ENCODE measurements around the gene CCR5.

Gene CCR5

DNA sequence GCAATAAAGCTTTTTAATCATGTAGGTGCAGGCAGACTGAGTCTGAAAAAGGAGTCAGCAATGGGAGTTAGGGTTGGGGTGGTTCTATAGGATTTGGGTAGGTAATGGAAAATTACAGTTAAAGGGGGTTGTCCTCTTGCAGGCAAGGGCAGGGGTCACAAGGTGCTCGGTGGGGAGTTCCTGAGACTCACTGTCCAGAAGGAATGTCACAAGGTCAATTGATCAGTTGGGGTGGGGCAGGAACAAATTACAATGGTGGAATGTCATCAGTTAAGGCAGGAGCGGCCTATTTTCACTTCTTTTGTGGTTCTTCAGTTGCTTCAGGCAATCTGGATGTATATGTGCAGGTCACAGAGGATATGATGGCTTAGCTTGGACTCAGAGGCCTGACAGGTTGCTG lies 22.3 kb downstream of the CCR5 start:
- no CpG with 5 or more reads among the region's 2 CpGs for WGBS (ENCODE audit: extremely low coverage, insufficient coverage, low lambda C conversion rate)
- no peak overlapping the region for H2BK15ac ChIP-seq (replicated peaks; ENCODE audit: low read depth)
- peaks cover 3% of the 10 kb centered on the region for H3K4me1 ChIP-seq (ENCODE audit: control insufficient read depth, low read depth, low read length)
- no peaks in the 10 kb centered on the region for H3K27me3 ChIP-seq (ENCODE audit: insufficient read depth, low read length, poor library complexity)
- H3K4me2 ChIP-seq (ENCODE audit: low read length) = no peak overlapping the region
- H2AK5ac ChIP-seq (ENCODE audit: low read length) = no peak overlapping the region
- no peak overlapping the region for H3K23ac ChIP-seq (ENCODE audit: low read length)
- H3K4me3 ChIP-seq (ENCODE audit: low read length) = no peak overlapping the region
- H3K79me2 ChIP-seq (ENCODE audit: control insufficient read depth, insufficient read depth, low read length) = no peaks in the 10 kb centered on the region
- H2BK5ac ChIP-seq (ENCODE audit: low read length) = no peak overlapping the region
- H4K8ac ChIP-seq (ENCODE audit: low read depth, low read length) = no peak overlapping the region
- H2BK120ac ChIP-seq (ENCODE audit: low read depth, low read length) = no peak overlapping the region
- no peaks in the 10 kb centered on the region for H3K36me3 ChIP-seq (ENCODE audit: control insufficient read depth, insufficient read depth, low read length)
- no peak overlapping the region for H4K5ac ChIP-seq (ENCODE audit: low read length)
- no peak overlapping the region for H3K27ac ChIP-seq (ENCODE audit: low read depth, low read length)
- no peak overlapping the region for H3K4ac ChIP-seq (ENCODE audit: low read depth, low read length)
- no peak overlapping the region for H3K56ac ChIP-seq (ENCODE audit: low read length)
- no peak overlapping the region for H3K9ac ChIP-seq (ENCODE audit: low read length)
- peak; percentile 76 for DNase-seq
- H3K79me1 ChIP-seq (ENCODE audit: low read length) = no peaks in the 10 kb centered on the region
- no peak overlapping the region for H3K18ac ChIP-seq (ENCODE audit: low read length)

DNA sequence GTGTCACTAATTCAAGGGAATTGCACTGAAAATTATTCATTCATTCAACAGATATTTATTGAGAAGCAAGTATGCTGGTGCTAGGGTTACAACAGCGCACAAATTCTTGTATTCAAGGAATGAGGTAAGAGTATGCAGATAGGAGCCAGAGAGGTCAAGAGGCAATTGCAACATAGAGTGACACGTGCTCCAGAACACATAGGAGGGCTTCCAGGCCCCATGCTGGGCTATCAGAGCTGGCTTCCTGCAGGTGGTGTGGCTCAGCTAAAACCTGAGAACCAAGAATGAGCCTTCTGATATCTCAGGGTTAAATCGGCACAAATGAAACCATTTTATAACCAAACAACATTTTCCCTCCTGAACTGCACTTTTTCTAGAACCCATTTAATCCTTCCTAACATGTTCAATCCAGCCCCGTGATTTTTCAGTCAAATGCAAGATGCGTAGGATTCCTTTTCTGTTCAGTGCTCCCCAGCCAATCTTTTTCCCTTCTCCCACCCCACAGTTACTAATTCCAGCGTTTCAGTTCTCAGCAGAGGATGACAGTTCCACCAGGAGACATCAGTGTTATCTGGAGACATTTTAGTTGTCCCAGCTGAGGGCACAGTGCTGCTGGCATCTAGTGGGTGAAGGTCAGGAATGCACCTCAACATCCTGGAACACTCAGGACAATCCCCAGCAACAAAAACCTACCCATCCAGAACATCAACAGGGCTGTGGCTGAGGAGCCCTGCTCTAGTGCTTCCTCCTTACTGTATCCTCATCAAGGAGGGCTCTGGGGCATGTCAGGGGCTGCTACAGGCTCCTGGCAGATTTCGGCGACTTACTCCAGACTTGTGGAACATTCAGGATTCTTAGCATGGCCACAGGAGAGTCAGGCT lies 23.0 kb downstream of the CCR5 start:
- no peak overlapping the region for H2BK15ac ChIP-seq (replicated peaks; ENCODE audit: low read depth)
- H3K4me3 ChIP-seq (ENCODE audit: low read length) = no peak overlapping the region
- WGBS (ENCODE audit: extremely low coverage, insufficient coverage, low lambda C conversion rate) = no CpG with 5 or more reads among the region's 8 CpGs
- H3K36me3 ChIP-seq (ENCODE audit: control insufficient read depth, insufficient read depth, low read length) = no peaks in the 10 kb centered on the region
- no peak overlapping the region for H3K9ac ChIP-seq (ENCODE audit: low read length)
- no peak overlapping the region for H4K8ac ChIP-seq (ENCODE audit: low read depth, low read length)
- peak overlapping the region; percentile 0 for H3K18ac ChIP-seq (ENCODE audit: low read length)
- H2BK120ac ChIP-seq (ENCODE audit: low read depth, low read length) = no peak overlapping the region
- H2AK5ac ChIP-seq (ENCODE audit: low read length) = no peak overlapping the region
- no peak overlapping the region for H4K5ac ChIP-seq (ENCODE audit: low read length)
- H3K4me2 ChIP-seq (ENCODE audit: low read length) = no peak overlapping the region
- no peak overlapping the region for H3K4ac ChIP-seq (ENCODE audit: low read depth, low read length)
- no peaks in the 10 kb centered on the region for H3K79me2 ChIP-seq (ENCODE audit: control insufficient read depth, insufficient read depth, low read length)
- H3K27ac ChIP-seq (ENCODE audit: low read depth, low read length) = no peak overlapping the region
- H3K4me1 ChIP-seq (ENCODE audit: control insufficient read depth, low read depth, low read length) = peaks cover 3% of the 10 kb centered on the region
- no peaks in the 10 kb centered on the region for H3K27me3 ChIP-seq (ENCODE audit: insufficient read depth, low read length, poor library complexity)
- peak; percentile 90 for DNase-seq
- no peaks in the 10 kb centered on the region for H3K79me1 ChIP-seq (ENCODE audit: low read length)
- H3K56ac ChIP-seq (ENCODE audit: low read length) = no peak overlapping the region
- H2BK5ac ChIP-seq (ENCODE audit: low read length) = peak overlapping the region; percentile 9
- H3K23ac ChIP-seq (ENCODE audit: low read length) = no peak overlapping the region

DNA sequence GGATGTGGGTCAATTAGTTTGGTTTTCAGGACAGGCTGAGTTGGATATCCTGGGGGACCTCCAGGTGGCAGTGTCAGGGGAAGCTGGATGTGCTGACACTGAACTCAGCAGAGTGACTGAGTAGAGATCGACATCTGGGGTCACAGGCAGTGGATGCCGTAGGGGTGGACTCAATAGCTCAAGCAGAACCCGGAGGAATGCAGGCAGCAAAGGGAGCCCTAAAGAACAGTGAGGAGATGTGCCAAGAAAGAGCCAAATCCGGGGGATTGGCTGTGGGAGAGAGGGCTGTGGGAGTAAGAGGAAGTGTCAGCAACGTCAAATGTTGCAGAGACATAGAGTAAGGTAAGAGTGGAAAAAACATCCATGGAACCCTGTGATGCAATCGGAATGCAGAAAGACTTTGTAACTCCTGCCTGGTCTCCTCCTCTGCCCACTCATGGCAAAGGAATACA lies 24.5 kb downstream of the CCR5 start:
- Histone ChIP-seq H2AK5ac (ENCODE audit: low read length) (no peak overlapping the region), H3K4ac (ENCODE audit: low read depth, low read length) (no peak overlapping the region), H4K5ac (ENCODE audit: low read length) (no peak overlapping the region), H3K56ac (ENCODE audit: low read length) (no peak overlapping the region), H3K36me3 (ENCODE audit: control insufficient read depth, insufficient read depth, low read length) (no peaks in the 10 kb centered on the region), H3K4me2 (ENCODE audit: low read length) (no peak overlapping the region), H3K9ac (ENCODE audit: low read length) (no peak overlapping the region), H2BK120ac (ENCODE audit: low read depth, low read length) (no peak overlapping the region), H3K79me1 (ENCODE audit: low read length) (no peaks in the 10 kb centered on the region), H3K27me3 (ENCODE audit: insufficient read depth, low read length, poor library complexity) (no peaks in the 10 kb centered on the region), H3K4me3 (ENCODE audit: low read length) (no peak overlapping the region), H3K23ac (ENCODE audit: low read length) (no peak overlapping the region), H3K18ac (ENCODE audit: low read length) (no peak overlapping the region), H4K8ac (ENCODE audit: low read depth, low read length) (no peak overlapping the region), H3K79me2 (ENCODE audit: control insufficient read depth, insufficient read depth, low read length) (no peaks in the 10 kb centered on the region), H2BK5ac (ENCODE audit: low read length) (no peak overlapping the region), H3K4me1 (ENCODE audit: control insufficient read depth, low read depth, low read length) (peaks cover 7% of the 10 kb centered on the region), H3K27ac (ENCODE audit: low read depth, low read length) (no peak overlapping the region), H2BK15ac (replicated peaks; ENCODE audit: low read depth) (no peak overlapping the region)
- WGBS (ENCODE audit: extremely low coverage, insufficient coverage, low lambda C conversion rate) = no CpG with 5 or more reads among the region's 6 CpGs
- no peak for DNase-seq

- Histone ChIP-seq H3K18ac (ENCODE audit: low read length) (no peak overlapping the region), H3K4me1 (ENCODE audit: control insufficient read depth, low read depth, low read length) (peaks cover 10% of the 10 kb centered on the region), H3K9ac (ENCODE audit: low read length) (no peak overlapping the region), H2BK5ac (ENCODE audit: low read length) (no peak overlapping the region), H3K27ac (ENCODE audit: low read depth, low read length) (no peak overlapping the region), H3K4ac (ENCODE audit: low read depth, low read length) (no peak overlapping the region), H3K23ac (ENCODE audit: low read length) (no peak overlapping the region), H3K4me3 (ENCODE audit: low read length) (no peak overlapping the region), H3K27me3 (ENCODE audit: insufficient read depth, low read length, poor library complexity) (no peaks in the 10 kb centered on the region), H4K5ac (ENCODE audit: low read length) (no peak overlapping the region), H3K79me2 (ENCODE audit: control insufficient read depth, insufficient read depth, low read length) (no peaks in the 10 kb centered on the region), H3K4me2 (ENCODE audit: low read length) (no peak overlapping the region), H2BK120ac (ENCODE audit: low read depth, low read length) (no peak overlapping the region), H4K8ac (ENCODE audit: low read depth, low read length) (no peak overlapping the region), H3K36me3 (ENCODE audit: control insufficient read depth, insufficient read depth, low read length) (no peaks in the 10 kb centered on the region), H2AK5ac (ENCODE audit: low read length) (no peak overlapping the region), H2BK15ac (replicated peaks; ENCODE audit: low read depth) (no peak overlapping the region), H3K56ac (ENCODE audit: low read length) (no peak overlapping the region), H3K79me1 (ENCODE audit: low read length) (no peaks in the 10 kb centered on the region)
- WGBS (ENCODE audit: extremely low coverage, insufficient coverage, low lambda C conversion rate) = no CpG with 5 or more reads among the region's 6 CpGs
- DNase-seq = no peak
These were observed 25.2 kb downstream of the CCR5 start for GRCh38 chr3:46395766-46396530.

DNA sequence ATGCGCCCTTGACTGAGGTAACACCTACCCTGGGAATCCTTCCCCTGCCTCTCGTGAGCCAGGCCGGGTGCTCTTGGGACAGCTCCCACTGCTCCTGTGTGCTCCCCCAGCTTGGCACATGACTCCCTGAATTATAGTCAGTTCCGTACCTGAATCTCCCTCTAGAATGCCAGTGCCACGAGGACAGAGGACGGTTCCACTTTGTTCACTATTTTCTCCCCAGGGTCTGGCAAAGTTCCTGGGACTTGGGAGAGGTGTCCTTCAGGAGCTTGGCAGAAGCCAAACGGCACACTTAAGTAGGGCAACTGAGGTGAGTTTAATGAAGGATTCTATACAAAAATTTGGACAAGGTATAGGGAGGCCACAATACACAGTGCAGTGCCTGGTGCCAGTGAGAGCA lies 26.4 kb downstream of the CCR5 start:
- Histone ChIP-seq H3K18ac (ENCODE audit: low read length) (no peak overlapping the region), H4K8ac (ENCODE audit: low read depth, low read length) (no peak overlapping the region), H3K4ac (ENCODE audit: low read depth, low read length) (no peak overlapping the region), H2BK15ac (replicated peaks; ENCODE audit: low read depth) (no peak overlapping the region), H3K27me3 (ENCODE audit: insufficient read depth, low read length, poor library complexity) (no peaks in the 10 kb centered on the region), H3K9ac (ENCODE audit: low read length) (no peak overlapping the region), H3K79me1 (ENCODE audit: low read length) (no peaks in the 10 kb centered on the region), H3K4me3 (ENCODE audit: low read length) (no peak overlapping the region), H2BK5ac (ENCODE audit: low read length) (no peak overlapping the region), H3K36me3 (ENCODE audit: control insufficient read depth, insufficient read depth, low read length) (no peaks in the 10 kb centered on the region), H3K56ac (ENCODE audit: low read length) (no peak overlapping the region), H2AK5ac (ENCODE audit: low read length) (no peak overlapping the region), H3K4me2 (ENCODE audit: low read length) (no peak overlapping the region), H3K79me2 (ENCODE audit: control insufficient read depth, insufficient read depth, low read length) (no peaks in the 10 kb centered on the region), H4K5ac (ENCODE audit: low read length) (no peak overlapping the region), H2BK120ac (ENCODE audit: low read depth, low read length) (no peak overlapping the region), H3K4me1 (ENCODE audit: control insufficient read depth, low read depth, low read length) (peaks cover 10% of the 10 kb centered on the region), H3K27ac (ENCODE audit: low read depth, low read length) (no peak overlapping the region), H3K23ac (ENCODE audit: low read length) (no peak overlapping the region)
- DNase-seq = no peak
- WGBS (ENCODE audit: extremely low coverage, insufficient coverage, low lambda C conversion rate) = no CpG with 5 or more reads among the region's 7 CpGs
